ENCODE measurements around the gene AQP6.

The AQP6 gene

GRCh38 chr12:49972641-49973360 is at the start of gene AQP6:
AQP6 (plus strand) TSS chr12:49972947; CDS start chr12:49973174, 227 bp downstream.
- H3K4me3 ChIP-seq (ENCODE audit: low read depth, low read length), result no peak within 1 kb of the TSS

- H3K4me3 ChIP-seq (ENCODE audit: low read depth, low read length), result no peak overlapping the region
These were observed 49.6 kb upstream of the AQP6 start for GRCh38 chr12:49923035-49923644.

GRCh38 chr12:49923880-49924556 is 48.7 kb upstream of the AQP6 start:
- no peak overlapping the region for H3K4me3 ChIP-seq (ENCODE audit: low read depth, low read length)

- H3K4me3 ChIP-seq (ENCODE audit: low read depth, low read length), result no peak overlapping the region
These were observed 48.0 kb upstream of the AQP6 start for GRCh38 chr12:49924628-49925246.

GRCh38 chr12:49925433-49926204 is 47.1 kb upstream of the AQP6 start:
- H3K4me3 ChIP-seq (ENCODE audit: low read depth, low read length), result no peak overlapping the region

GRCh38 chr12:49928471-49928870 is 44.3 kb upstream of the AQP6 start:
- no peak overlapping the region for H3K4me3 ChIP-seq (ENCODE audit: low read depth, low read length)

- no peak overlapping the region for H3K4me3 ChIP-seq (ENCODE audit: low read depth, low read length)
These were observed 43.2 kb upstream of the AQP6 start for GRCh38 chr12:49929581-49929980.

- H3K4me3 ChIP-seq (ENCODE audit: low read depth, low read length), result no peak overlapping the region
These were observed 42.0 kb upstream of the AQP6 start for GRCh38 chr12:49930515-49931288.

GRCh38 chr12:49932023-49932422 is 40.7 kb upstream of the AQP6 start:
- no peak overlapping the region for H3K4me3 ChIP-seq (ENCODE audit: low read depth, low read length)

GRCh38 chr12:49932533-49933130 is 40.1 kb upstream of the AQP6 start:
- H3K4me3 ChIP-seq (ENCODE audit: low read depth, low read length), result no peak overlapping the region

GRCh38 chr12:49933796-49934195 is 39.0 kb upstream of the AQP6 start:
- H3K4me3 ChIP-seq (ENCODE audit: low read depth, low read length), result no peak overlapping the region

GRCh38 chr12:49934505-49934904 is 38.2 kb upstream of the AQP6 start:
- H3K4me3 ChIP-seq (ENCODE audit: low read depth, low read length), result no peak overlapping the region

- no peak overlapping the region for H3K4me3 ChIP-seq (ENCODE audit: low read depth, low read length)
These were observed 35.8 kb upstream of the AQP6 start for GRCh38 chr12:49936925-49937324.

- H3K4me3 ChIP-seq (ENCODE audit: low read depth, low read length), result no peak overlapping the region
These were observed 35.0 kb upstream of the AQP6 start for GRCh38 chr12:49937639-49938300.

GRCh38 chr12:49939307-49939706 is 33.4 kb upstream of the AQP6 start:
- H3K4me3 ChIP-seq (ENCODE audit: low read depth, low read length), result no peak overlapping the region

GRCh38 chr12:49939707-49940106 is 33.0 kb upstream of the AQP6 start:
- no peak overlapping the region for H3K4me3 ChIP-seq (ENCODE audit: low read depth, low read length)

- no peak overlapping the region for H3K4me3 ChIP-seq (ENCODE audit: low read depth, low read length)
These were observed 30.9 kb upstream of the AQP6 start for GRCh38 chr12:49941556-49942511.

- no peak overlapping the region for H3K4me3 ChIP-seq (ENCODE audit: low read depth, low read length)
These were observed 30.2 kb upstream of the AQP6 start for GRCh38 chr12:49942512-49942893.
